ENCODE data around the gene MADCAM1. TPM values are rescaled to one million over a fixed set of nuclear protein-coding genes. Genes with fewer than 3 reads are reported as not detected.

Gene MADCAM1
- total RNA-seq, 1 experiment from 2014 or later: 0.84 TPM

GRCh38 chr19:495081-495401, 1.2 kb upstream of the MADCAM1 start:
- CTCF ChIA-PET: interaction anchor here (0.6 to 1.9 kb wide), 4 partner anchors 12 to 305 kb away, joined by 4 to 8 read pairs (median 4); no protein-coding TSS in a partner anchor
- POLR2A ChIA-PET (ENCODE audit: low non-redundant PET): no interaction called here

GRCh38 chr19:495402-496111, 729 bp upstream of the MADCAM1 start:
- intact Hi-C loops (cut with micrococcal nuclease; ENCODE audit: unreplicated experiment): no loop called here
- no peak overlapping the region for H3K27ac ChIP-seq (ENCODE audit: low read depth, low read length, poor library complexity, severe bottlenecking)
- BruUV-seq (replicated peaks): no TSS peak
- CTCF ChIA-PET: interaction anchor here (0.6 to 1.9 kb wide), 3 partner anchors 11 to 178 kb away, joined by 4 to 8 read pairs (median 5); no protein-coding TSS in a partner anchor
- TF ChIP-seq EZH2 (IDR thresholded peaks at IDR 0.05; ENCODE audit: borderline replicate concordance, low read depth, low read length, poor library complexity, severe bottlenecking): no peak
- TF ChIP-seq, protein P1, sequence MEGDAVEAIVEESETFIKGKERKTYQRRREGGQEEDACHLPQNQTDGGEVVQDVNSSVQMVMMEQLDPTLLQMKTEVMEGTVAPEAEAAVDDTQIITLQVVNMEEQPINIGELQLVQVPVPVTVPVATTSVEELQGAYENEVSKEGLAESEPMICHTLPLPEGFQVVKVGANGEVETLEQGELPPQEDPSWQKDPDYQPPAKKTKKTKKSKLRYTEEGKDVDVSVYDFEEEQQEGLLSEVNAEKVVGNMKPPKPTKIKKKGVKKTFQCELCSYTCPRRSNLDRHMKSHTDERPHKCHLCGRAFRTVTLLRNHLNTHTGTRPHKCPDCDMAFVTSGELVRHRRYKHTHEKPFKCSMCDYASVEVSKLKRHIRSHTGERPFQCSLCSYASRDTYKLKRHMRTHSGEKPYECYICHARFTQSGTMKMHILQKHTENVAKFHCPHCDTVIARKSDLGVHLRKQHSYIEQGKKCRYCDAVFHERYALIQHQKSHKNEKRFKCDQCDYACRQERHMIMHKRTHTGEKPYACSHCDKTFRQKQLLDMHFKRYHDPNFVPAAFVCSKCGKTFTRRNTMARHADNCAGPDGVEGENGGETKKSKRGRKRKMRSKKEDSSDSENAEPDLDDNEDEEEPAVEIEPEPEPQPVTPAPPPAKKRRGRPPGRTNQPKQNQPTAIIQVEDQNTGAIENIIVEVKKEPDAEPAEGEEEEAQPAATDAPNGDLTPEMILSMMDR (conservative IDR thresholded peaks at IDR 0.05; ENCODE audit: low read depth, low read length): peak; percentile 78
- H3K4me3 ChIP-seq (ENCODE audit: low read depth, low read length, poor library complexity, severe bottlenecking): no peak overlapping the region
- H3K36me3 ChIP-seq (ENCODE audit: insufficient read depth, low read length, poor library complexity, severe bottlenecking): no peaks in the 10 kb centered on the region
- no peaks in the 10 kb centered on the region for H3K9me3 ChIP-seq (ENCODE audit: low read depth, low read length, poor library complexity, severe bottlenecking)
- peaks cover 15% of the 10 kb centered on the region for H3K27me3 ChIP-seq (replicated peaks; ENCODE audit: insufficient read depth, low read depth, low read length, poor library complexity)
- POLR2A ChIA-PET (ENCODE audit: low non-redundant PET): no interaction called here
- peak; percentile 77 for DNase-seq (ENCODE audit: low spot score)
- no peaks in the 10 kb centered on the region for H3K4me1 ChIP-seq (ENCODE audit: insufficient read depth, low read length, poor library complexity, severe bottlenecking)

More at GRCh38 chr19:495081-495401, 1.2 kb upstream of the MADCAM1 start:
- H3K27ac ChIP-seq (ENCODE audit: low read depth, low read length, poor library complexity, severe bottlenecking): no peak overlapping the region
- no peak overlapping the region for H3K4me3 ChIP-seq (ENCODE audit: low read depth, low read length, poor library complexity, severe bottlenecking)
- H3K27me3 ChIP-seq (replicated peaks; ENCODE audit: insufficient read depth, low read depth, low read length, poor library complexity): peaks cover 15% of the 10 kb centered on the region
- no TSS peak for BruUV-seq (replicated peaks)
- no peak for TF ChIP-seq EZH2 (IDR thresholded peaks at IDR 0.05; ENCODE audit: borderline replicate concordance, low read depth, low read length, poor library complexity, severe bottlenecking)
- TF ChIP-seq, protein P1 (conservative IDR thresholded peaks at IDR 0.05; ENCODE audit: low read depth, low read length): no peak
- H3K9me3 ChIP-seq (ENCODE audit: low read depth, low read length, poor library complexity, severe bottlenecking): no peaks in the 10 kb centered on the region
- intact Hi-C loops (cut with micrococcal nuclease; ENCODE audit: unreplicated experiment): no loop called here
- DNase-seq (ENCODE audit: low spot score): no peak
- H3K36me3 ChIP-seq (ENCODE audit: insufficient read depth, low read length, poor library complexity, severe bottlenecking): no peaks in the 10 kb centered on the region
- no peaks in the 10 kb centered on the region for H3K4me1 ChIP-seq (ENCODE audit: insufficient read depth, low read length, poor library complexity, severe bottlenecking)

DNA sequence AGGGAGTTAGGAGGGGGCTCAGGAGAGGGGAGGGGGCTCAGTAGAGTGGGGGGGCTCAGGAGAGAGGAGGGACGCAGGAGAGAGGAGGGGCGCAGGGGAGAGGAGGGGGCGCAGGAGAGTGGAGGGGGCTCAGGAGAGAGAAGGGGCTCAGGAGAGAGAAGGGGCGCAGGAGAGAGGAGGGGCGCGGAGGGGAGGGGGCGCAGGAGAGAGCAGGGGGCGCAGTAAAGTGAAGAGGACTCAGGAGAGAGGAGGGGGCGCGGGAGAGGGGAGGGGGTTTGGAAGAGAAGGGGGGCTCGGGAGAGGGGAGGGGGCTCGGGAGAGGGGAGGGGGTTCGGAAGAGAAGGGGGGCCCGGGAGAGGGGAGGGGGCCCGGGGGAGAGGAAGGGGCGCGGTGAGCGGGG, 700 bp downstream of the MADCAM1 start:
- no peak overlapping the region for H3K4me3 ChIP-seq (ENCODE audit: low read depth, low read length, poor library complexity, severe bottlenecking)
- H3K36me3 ChIP-seq (ENCODE audit: insufficient read depth, low read length, poor library complexity, severe bottlenecking): no peaks in the 10 kb centered on the region
- DNase-seq (ENCODE audit: low spot score): no peak
- POLR2A ChIA-PET (ENCODE audit: low non-redundant PET): no interaction called here
- no peaks in the 10 kb centered on the region for H3K4me1 ChIP-seq (ENCODE audit: insufficient read depth, low read length, poor library complexity, severe bottlenecking)
- H3K27ac ChIP-seq (ENCODE audit: low read depth, low read length, poor library complexity, severe bottlenecking): no peak overlapping the region
- peaks cover 15% of the 10 kb centered on the region for H3K27me3 ChIP-seq (replicated peaks; ENCODE audit: insufficient read depth, low read depth, low read length, poor library complexity)
- CTCF ChIA-PET: interaction anchor here (1.5 kb wide), 1 partner anchor 14 kb away, joined by 3 read pairs; no protein-coding TSS in a partner anchor
- intact Hi-C loops (cut with micrococcal nuclease; ENCODE audit: unreplicated experiment): no loop called here
- no TSS peak for BruUV-seq (replicated peaks)
- TF ChIP-seq EZH2 (IDR thresholded peaks at IDR 0.05; ENCODE audit: borderline replicate concordance, low read depth, low read length, poor library complexity, severe bottlenecking): no peak
- TF ChIP-seq, protein P1 (conservative IDR thresholded peaks at IDR 0.05; ENCODE audit: low read depth, low read length): no peak
- no peaks in the 10 kb centered on the region for H3K9me3 ChIP-seq (ENCODE audit: low read depth, low read length, poor library complexity, severe bottlenecking)
